Keratinocyte (primary cell): ENCODE measurements around the gene HOXC6. TPM values are rescaled to one million over a fixed set of nuclear protein-coding genes. Genes with fewer than 3 reads are reported as not detected.
A peak's percentile ranks its signal among the peaks of the same experiment; 100 is the strongest.

ENCODE experiments used
- DNase-seq: peaks from one replicate; pipeline ENCODE4 v3.0.0-alpha.2; 2011; ENCODE audit warnings: low read depth, missing footprints, low spot score
- FAIRE-seq: peaks from 2 replicates; lab custom pipeline; 2011; peaks lifted over from hg19 to GRCh38; lab: Jason Lieb, UNC
- H2AFZ ChIP-seq: 2 replicates; pipeline ENCODE4 v1.6.0; 2012; ENCODE audit warnings: low read length, control low read depth, inconsistent platforms; ENCODE audit not compliant: control insufficient read depth
- H3K27ac ChIP-seq: 2 replicates; pipeline ENCODE4 v1.5.1; 2011; ENCODE audit warnings: low read length; ENCODE audit not compliant: control insufficient read depth, insufficient read depth
- H3K27me3 ChIP-seq: 3 replicates; pipeline ENCODE4 v1.6.0; 2011; ENCODE audit warnings: low read length; ENCODE audit not compliant: control insufficient read depth, insufficient read depth; ENCODE audit errors: extremely low read depth
- H3K36me3 ChIP-seq, 2 experiments: 2 replicates in 1 of 2; 3 replicates in 1 of 2; pipeline ENCODE4 v1.5.1; 2011; ENCODE audit warnings: low read length in 2 of 2, mild to moderate bottlenecking in 1 of 2; ENCODE audit not compliant: control insufficient read depth in 2 of 2, insufficient read depth in 2 of 2; ENCODE audit errors: extremely low read depth in 1 of 2
- H3K4me1 ChIP-seq: 3 replicates; pipeline ENCODE4 v1.5.1; 2011; ENCODE audit warnings: low read length; ENCODE audit not compliant: control insufficient read depth, insufficient read depth; ENCODE audit errors: extremely low read depth
- H3K4me2 ChIP-seq: 3 replicates; pipeline ENCODE4 v1.6.0; 2011; ENCODE audit warnings: low read depth, low read length; ENCODE audit not compliant: control insufficient read depth, insufficient read depth; ENCODE audit errors: extremely low read depth
- H3K4me3 ChIP-seq, 3 experiments: fragments of 200-600 bp in 1 of 3; sonication (generic) in 1 of 3; 2 replicates in 2 of 3; 3 replicates in 1 of 3; pipeline ENCODE4 v1.5.1; 2011 to 2016; ENCODE audit warnings: low read length in 3 of 3, mild to moderate bottlenecking in 3 of 3, control low read depth in 2 of 3, inconsistent platforms in 1 of 3, low read depth in 1 of 3, mixed read lengths in 1 of 3, mixed run types in 1 of 3, moderate library complexity in 1 of 3; ENCODE audit not compliant: control insufficient read depth in 2 of 3, insufficient read depth in 2 of 3; ENCODE audit errors: extremely low read depth in 1 of 3
- H3K79me2 ChIP-seq: 2 replicates; pipeline ENCODE4 v1.6.0; 2012; ENCODE audit warnings: low read length; ENCODE audit not compliant: control insufficient read depth, insufficient read depth
- H3K9ac ChIP-seq: 3 replicates; pipeline ENCODE4 v1.6.0; 2011; ENCODE audit warnings: low read length; ENCODE audit not compliant: control insufficient read depth, insufficient read depth; ENCODE audit errors: extremely low read depth
- H3K9me1 ChIP-seq: 3 replicates; pipeline ENCODE4 v1.6.0; 2011; ENCODE audit warnings: low read length; ENCODE audit not compliant: control insufficient read depth, insufficient read depth; ENCODE audit errors: extremely low read depth
- H3K9me3 ChIP-seq: 2 replicates; pipeline ENCODE4 v1.5.1; 2012; ENCODE audit warnings: low read depth, low read length; ENCODE audit not compliant: control insufficient read depth
- H4K20me1 ChIP-seq: 3 replicates; pipeline ENCODE4 v1.6.0; 2011; ENCODE audit warnings: low read length; ENCODE audit not compliant: control insufficient read depth, insufficient read depth; ENCODE audit errors: extremely low read depth
- CTCF ChIP-seq, 3 experiments: IDR thresholded peaks in 1 of 3; conservative IDR thresholded peaks in 1 of 3; optimal IDR thresholded peaks in 1 of 3; 2 replicates in 2 of 3; 3 replicates in 1 of 3; pipeline versions ENCODE3 to v1.5.1; 2011; ENCODE audit warnings: low read length in 3 of 3, mild to moderate bottlenecking in 3 of 3, moderate library complexity in 2 of 3, control low read depth in 1 of 3, inconsistent platforms in 1 of 3; ENCODE audit not compliant: insufficient read depth in 2 of 3; ENCODE audit errors: extremely low read depth in 1 of 3
- EZH2 ChIP-seq: IDR thresholded peaks from one replicate; pipeline ENCODE4 v1.6.1; 2012; ENCODE audit warnings: inconsistent platforms, mild to moderate bottlenecking, low read length, moderate library complexity
- dilution Hi-C: fragments of 300-500 bp; cut with MboI; formaldehyde crosslinking; loops from one replicate; pipeline ENCODE4 v1.7.0; 2020; ENCODE audit warnings: low sequenced_read_pairs; ENCODE audit not compliant: extremely low pct_ligation_motif_present
- polyA plus RNA-seq, 5 experiments: library from polyadenylated mRNA; depleted of rRNA in 3 of 5; stranded (reverse) in 3 of 5; stranded (forward) in 1 of 5; unstranded in 1 of 5; fragments of >200 nt; gene quantifications; 1 replicate in 1 of 5; 2 replicates in 3 of 5; 3 replicates in 1 of 5; pipeline versions ENCODE4 v1.2.1 to v1.2.3, GENCODE V29; 2011 to 2012; ENCODE audit warnings: missing spikeins in 2 of 5, low read depth in 1 of 5, low replicate concordance in 1 of 5

HOXC6 gene
- polyA plus RNA-seq, 1 donor (not counting 4 experiments of a cell fraction or from before 2014, with no cell fraction given), result 4.7 TPM

- H3K9me3 ChIP-seq, result no peaks in the 10 kb centered on the region
- H3K4me3 ChIP-seq, result peak overlapping the region in 2 of 3 experiments; percentile 73 to 91
- peaks cover 82% of the 10 kb centered on the region for H3K79me2 ChIP-seq
- TF ChIP-seq EZH2 (no peak), CTCF (optimal IDR thresholded peaks at IDR 0.05 in 1 of 3, IDR thresholded peaks at IDR 0.05 in 1 of 3, conservative IDR thresholded peaks at IDR 0.05 in 1 of 3; ENCODE audit: extremely low read depth in 1 of 3, insufficient read depth in 2 of 3, low read length in 3 of 3) (no peak)
- DNase-seq, result no peak
- no peaks in the 10 kb centered on the region for H3K9me1 ChIP-seq
- no peak overlapping the region for H3K9ac ChIP-seq
- no peak overlapping the region for H2AFZ ChIP-seq
- H3K4me1 ChIP-seq, result peaks cover 33% of the 10 kb centered on the region
- H3K36me3 ChIP-seq, result peaks cover 0 to 2% of the 10 kb centered on the region in 2 experiments
- H3K4me2 ChIP-seq, result peak overlapping the region; percentile 94
- H3K27ac ChIP-seq, result no peak overlapping the region
- FAIRE-seq, result no peak
- dilution Hi-C loops, result no loop called here
- H4K20me1 ChIP-seq, result no peaks in the 10 kb centered on the region
- H3K27me3 ChIP-seq, result no peaks in the 10 kb centered on the region
These were observed 40.4 kb upstream of the HOXC6 start for GRCh38 chr12:53987787-53988230.

- H4K20me1 ChIP-seq, result no peaks in the 10 kb centered on the region
- H3K9me1 ChIP-seq, result no peaks in the 10 kb centered on the region
- no peak overlapping the region for H2AFZ ChIP-seq
- no peak for FAIRE-seq
- no peaks in the 10 kb centered on the region for H3K9me3 ChIP-seq
- H3K36me3 ChIP-seq, result peaks cover 0 to 2% of the 10 kb centered on the region in 2 experiments
- H3K27me3 ChIP-seq, result no peaks in the 10 kb centered on the region
- peaks cover 35% of the 10 kb centered on the region for H3K4me1 ChIP-seq
- H3K79me2 ChIP-seq, result peaks cover 85% of the 10 kb centered on the region
- H3K9ac ChIP-seq, result peak overlapping the region; percentile 6
- DNase-seq, result no peak
- no peak for TF ChIP-seq EZH2
- TF ChIP-seq CTCF (optimal IDR thresholded peaks at IDR 0.05 in 1 of 3, IDR thresholded peaks at IDR 0.05 in 1 of 3, conservative IDR thresholded peaks at IDR 0.05 in 1 of 3; ENCODE audit: extremely low read depth in 1 of 3, insufficient read depth in 2 of 3, low read length in 3 of 3), result no peak
- H3K4me3 ChIP-seq, result peak overlapping the region in 2 of 3 experiments; percentile 26 to 39
- peak overlapping the region; percentile 68 for H3K4me2 ChIP-seq
- no peak overlapping the region for H3K27ac ChIP-seq
- dilution Hi-C loops, result no loop called here
These were observed 39.6 kb upstream of the HOXC6 start for GRCh38 chr12:53988541-53989226.
